GM19238 (cell line): ENCODE results near the gene WNT9A.
"Not testable (repeated sequence)": the region's sequence is repeated elsewhere in the genome, so short reads cannot be mapped to it uniquely, and the experiment has no call there.

Experiments used
- DNase-seq: peaks from one replicate; pipeline ENCODE4 v3.0.0; 2011; ENCODE audit warnings: low spot score; ENCODE audit not compliant: insufficient read length

Gene WNT9A, protein sequence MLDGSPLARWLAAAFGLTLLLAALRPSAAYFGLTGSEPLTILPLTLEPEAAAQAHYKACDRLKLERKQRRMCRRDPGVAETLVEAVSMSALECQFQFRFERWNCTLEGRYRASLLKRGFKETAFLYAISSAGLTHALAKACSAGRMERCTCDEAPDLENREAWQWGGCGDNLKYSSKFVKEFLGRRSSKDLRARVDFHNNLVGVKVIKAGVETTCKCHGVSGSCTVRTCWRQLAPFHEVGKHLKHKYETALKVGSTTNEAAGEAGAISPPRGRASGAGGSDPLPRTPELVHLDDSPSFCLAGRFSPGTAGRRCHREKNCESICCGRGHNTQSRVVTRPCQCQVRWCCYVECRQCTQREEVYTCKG

GRCh38 chr1:227947676-227948492 is at the start of gene WNT9A:
Gene WNT9A (minus strand): TSS chr1:227947932. CDS start chr1:227947887, 45 bp downstream.
- no peak for DNase-seq

DNA sequence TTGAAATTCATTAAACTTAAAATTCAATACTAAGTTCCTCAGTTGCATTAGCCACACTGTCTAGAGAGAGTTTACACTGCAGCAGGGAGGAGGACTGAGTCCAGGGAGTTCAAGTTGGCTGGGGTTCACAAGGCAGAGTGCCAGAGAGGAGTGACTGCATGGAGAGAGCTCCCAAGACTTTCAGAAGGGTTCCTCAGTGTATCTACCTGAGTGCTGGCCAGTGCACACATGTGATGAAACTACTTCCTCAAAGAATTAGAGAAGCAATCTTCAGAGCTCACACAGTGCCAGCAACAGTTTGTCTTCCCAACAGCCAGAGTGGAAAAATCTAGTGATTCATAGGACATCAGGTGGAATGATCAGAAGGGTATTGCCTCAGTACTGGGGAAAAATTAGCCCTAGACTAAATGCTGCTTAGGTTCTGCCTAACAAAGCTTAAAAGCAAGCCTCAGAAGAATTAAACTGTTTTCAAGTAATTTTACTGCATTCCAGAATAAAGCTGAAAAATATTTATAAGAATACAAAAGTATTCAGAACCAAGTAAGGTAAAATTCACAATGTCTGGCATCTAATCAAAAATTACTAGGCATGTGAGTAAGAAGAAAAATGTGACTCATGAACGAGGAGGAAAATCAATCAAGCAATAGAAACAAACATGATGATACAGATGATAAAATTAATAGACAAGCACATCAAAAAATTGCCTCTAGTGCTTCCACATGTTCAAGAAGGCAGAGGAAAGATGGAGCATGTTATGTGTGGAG is 48.6 kb upstream of the WNT9A start:
- no peak for DNase-seq

DNA sequence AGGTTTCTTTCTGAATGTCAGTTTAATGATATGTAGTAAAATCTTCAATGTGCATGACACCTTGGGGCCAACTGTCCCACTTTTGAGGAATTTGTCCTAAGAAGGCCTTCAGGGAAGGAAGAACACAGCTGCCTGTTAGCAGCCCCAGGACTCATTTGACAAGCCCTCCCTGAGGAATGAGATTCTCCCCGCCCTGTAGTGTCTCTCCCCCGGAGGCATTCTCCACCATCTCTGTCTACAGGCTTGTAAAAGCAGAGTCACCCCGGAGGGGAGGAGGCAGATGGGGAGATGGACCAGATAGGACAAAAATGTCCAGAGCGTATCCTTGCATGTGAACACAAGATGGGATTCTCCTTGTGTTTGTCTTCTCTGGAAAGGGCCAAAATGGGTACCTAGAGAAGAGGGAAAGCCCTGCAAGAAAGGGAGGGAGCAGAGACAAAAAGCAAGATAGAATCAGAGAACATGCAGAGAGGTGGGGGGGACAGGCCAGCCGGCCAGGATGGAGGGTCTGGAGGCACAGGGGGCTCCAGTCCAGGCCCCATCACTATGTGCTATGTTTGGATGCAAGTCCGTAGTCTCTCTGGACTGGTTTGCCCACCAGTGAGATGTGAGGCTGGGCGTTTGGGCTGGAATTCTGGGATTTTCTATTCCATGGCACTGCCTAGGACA is 47.0 kb upstream of the WNT9A start:
- DNase-seq = no peak

GRCh38 chr1:227987181-227987580 is 39.4 kb upstream of the WNT9A start:
- no peak for DNase-seq

- DNase-seq = not testable (repeated sequence)
Measured at GRCh38 chr1:227975583-227976283, 28.0 kb upstream of the WNT9A start.

DNA sequence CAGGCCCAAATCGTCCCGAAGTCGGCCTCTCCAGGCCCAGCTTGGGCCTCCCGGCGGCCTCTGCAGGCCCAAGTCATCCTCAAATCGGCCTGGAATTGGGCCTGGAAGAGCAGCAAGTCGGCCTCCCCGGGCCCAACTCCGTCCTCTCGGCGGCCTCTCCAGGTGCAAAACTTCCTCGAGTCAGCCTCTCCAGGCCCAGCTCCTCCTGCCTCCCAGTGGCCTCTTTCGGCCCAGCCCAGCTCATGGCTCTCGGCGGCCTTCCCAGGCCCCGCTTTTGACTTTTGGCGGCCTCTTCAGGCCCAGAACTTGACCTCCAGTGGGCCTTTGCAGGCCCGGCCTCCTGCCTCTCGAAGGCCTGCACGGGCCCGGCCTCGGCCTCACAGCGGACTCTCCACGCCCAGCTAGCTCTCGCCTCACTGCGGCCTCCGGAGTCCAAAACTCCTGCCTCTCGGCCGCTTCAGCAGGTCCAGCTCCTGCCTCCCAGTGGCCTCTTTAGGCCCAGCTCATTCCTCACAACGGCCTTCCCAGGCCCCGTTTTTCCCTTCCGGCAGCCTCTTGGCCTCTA is 26.1 kb upstream of the WNT9A start:
- not testable (repeated sequence) for DNase-seq

- not testable (repeated sequence) for DNase-seq
Measured at GRCh38 chr1:227972843-227973374, 25.2 kb upstream of the WNT9A start.

DNA sequence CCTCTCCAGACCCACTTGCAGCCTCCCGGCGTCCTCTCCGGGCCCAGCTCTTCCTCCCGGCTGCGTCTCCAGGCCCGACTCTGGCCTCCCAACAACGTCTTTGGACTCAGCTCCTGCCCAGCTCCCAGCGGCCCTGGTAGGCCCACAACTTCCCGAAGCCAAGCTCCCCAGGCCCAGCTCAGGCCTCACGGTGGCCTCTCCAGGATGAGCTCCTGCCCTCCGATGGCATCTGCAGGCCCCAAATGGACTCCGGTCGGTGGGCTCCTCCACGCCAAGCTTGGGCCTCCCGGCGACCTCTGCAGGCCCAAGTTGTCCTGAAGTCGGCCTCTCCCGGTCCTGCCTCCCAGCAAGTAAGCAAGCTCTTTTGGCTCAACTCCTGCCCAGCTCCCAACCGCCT is 24.5 kb upstream of the WNT9A start:
- DNase-seq = not testable (repeated sequence)

DNA sequence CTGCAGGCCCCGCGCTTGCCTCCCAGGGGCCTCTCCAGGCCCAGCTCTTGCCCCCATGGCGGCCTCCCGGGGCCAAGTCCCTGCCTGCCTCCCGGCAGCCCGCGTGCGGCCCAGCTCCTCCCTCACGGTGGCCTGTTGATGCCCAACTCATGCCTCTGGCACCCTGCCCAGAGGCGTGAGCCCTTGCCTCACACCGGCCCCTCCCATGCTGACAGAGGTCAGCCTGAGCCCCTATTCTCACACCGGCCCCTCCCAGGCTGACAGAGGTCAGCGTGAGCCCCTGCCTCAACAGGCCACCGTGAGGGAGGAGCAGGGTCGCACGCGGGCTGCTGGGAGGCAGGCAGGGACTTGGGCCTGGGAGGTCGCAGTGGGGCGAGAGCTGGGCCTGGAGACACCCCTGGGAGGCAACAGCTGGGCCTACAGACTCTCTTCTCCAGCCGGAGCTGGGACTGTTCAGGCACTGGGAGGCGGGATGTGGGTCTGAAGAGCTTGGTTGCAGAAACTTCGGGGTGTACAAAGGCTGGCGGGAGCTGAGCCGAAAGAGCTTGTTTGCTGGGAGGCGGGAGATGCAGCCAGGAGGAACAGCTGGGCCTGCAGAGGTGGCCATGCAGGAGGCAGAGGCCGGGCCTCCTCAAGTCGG is 24.0 kb upstream of the WNT9A start:
- not testable (repeated sequence) for DNase-seq

DNA sequence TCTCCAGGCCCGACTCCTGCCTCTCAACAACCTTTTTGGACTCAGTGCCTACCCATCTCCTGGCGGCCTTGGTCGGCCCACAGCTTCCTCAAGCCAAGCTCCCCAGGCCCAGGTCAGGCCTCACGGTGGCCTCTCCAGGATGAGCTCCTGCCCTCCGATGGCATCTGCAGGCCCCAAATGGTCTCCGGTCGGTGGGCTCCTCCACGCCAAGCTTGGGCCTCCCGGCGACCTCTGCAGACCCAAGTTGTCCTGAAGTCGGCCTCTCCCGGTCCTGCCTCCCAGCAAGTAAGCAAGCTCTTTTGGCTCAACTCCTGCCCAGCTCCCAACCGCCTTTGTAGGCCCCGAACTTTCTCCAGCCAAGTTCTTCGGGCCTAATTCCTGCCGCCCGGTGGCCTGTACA is 23.5 kb upstream of the WNT9A start:
- DNase-seq = not testable (repeated sequence)

DNA sequence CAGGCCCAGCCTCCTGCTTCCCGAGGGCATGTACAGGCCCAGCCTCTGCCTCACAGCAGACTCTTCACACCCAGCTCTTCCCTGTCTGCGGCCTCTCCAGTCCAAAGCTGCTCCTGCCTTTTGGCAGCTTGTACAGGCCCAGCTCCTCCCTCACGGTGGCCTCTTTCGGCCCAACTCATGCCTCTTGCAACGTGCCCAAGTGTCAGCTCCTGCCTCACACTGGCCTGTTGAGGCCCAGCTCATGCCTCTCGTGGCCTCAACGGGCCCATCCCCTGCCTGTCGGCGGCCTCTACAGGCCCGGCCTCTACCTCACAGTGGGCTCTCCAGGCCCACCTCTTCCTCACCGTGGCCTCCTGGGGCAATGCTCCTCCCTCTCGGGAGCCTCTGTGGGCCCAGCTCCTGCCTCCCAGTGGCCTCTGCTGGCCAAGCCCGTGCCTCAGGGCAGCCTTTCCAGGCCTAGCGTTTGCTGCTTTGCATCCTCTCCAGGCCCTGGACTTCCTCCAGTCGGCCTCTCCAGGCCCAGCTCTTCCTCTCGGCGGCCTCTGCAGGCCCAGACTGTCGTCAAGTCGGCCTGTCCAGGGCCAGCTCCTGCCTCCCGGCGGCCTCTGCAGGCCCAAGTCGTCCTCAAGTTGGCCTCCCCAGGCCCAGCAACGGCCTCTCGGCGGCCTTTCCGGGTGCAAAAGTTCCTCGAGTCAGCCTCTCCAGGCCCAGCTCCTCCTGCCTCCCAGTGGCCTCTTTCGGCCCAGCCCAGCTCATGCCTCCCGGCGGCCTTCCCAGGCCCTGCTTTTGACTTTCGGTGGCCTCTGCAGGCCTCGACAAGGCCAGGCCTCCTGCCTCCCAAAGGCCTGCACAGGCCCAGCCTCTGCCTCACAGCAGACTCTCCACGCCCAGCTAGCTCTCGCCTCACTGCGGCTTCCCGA is 22.6 kb upstream of the WNT9A start:
- not testable (repeated sequence) for DNase-seq

DNA sequence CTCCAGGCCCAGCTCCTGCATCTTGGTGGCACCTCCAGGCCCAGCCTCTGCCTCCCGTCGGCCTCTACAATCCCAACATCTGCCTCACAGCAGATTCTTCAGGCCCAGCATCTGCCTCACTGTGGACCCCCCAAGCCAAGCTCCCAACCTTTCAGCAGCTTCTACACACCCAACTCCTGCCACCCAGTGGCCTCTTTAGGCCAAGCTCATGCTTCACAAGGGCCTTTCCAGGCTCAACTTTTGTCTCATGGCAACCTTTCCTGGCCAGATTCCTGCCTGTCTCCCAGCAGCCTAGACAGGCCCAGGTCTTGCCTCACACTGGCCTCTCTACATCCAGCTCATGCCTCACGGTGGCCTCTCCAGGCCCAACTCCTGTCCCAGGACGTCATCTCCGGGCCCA is 20.1 kb upstream of the WNT9A start:
- DNase-seq = not testable (repeated sequence)

DNA sequence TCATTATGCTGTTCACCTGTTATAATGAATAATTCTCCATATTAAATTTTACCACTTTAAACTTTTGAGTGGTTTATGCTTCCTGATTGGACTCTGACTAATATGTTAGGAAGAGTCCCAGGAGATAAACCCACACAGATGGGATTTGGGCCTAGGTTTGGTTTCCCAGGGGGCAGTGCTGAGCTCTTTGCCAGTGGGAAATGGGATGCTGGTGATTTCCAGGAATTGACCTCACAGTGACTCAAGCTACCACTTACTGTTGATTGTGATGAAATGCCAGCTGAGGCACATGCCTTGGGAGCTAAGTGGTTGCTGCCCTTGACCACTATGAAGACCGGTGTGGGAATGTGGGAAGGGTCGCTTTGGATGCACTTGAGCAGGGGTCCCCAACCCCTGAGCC is 19.0 kb upstream of the WNT9A start:
- not testable (repeated sequence) for DNase-seq

- no peak for DNase-seq
Measured at GRCh38 chr1:227961651-227962466, 14.1 kb upstream of the WNT9A start.

DNA sequence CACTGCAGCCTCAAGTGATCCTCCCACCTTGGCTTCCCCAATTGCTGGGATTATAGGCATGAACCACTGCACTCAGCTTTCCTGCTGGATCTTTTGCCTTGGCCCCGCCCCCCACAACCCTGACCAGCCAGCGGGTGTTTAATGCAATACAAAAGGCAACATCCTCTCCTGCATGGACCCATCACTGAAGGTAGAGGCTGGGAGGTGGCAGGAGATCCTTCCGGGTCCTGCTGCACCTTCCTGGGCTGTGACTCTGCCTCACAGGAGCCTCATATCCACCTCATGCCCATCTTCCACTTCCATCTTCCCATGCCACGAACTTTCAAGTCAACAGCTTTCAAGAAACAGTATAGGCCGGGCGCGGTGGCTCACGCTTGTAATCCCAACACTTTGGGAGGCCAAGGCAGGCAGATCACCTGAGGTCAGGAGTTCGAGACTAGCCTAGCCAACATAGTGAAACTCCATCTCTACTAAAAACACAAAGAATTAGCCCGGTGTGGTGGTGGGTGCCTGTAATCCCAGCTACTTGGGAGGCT is 11.7 kb upstream of the WNT9A start:
- no peak for DNase-seq

DNA sequence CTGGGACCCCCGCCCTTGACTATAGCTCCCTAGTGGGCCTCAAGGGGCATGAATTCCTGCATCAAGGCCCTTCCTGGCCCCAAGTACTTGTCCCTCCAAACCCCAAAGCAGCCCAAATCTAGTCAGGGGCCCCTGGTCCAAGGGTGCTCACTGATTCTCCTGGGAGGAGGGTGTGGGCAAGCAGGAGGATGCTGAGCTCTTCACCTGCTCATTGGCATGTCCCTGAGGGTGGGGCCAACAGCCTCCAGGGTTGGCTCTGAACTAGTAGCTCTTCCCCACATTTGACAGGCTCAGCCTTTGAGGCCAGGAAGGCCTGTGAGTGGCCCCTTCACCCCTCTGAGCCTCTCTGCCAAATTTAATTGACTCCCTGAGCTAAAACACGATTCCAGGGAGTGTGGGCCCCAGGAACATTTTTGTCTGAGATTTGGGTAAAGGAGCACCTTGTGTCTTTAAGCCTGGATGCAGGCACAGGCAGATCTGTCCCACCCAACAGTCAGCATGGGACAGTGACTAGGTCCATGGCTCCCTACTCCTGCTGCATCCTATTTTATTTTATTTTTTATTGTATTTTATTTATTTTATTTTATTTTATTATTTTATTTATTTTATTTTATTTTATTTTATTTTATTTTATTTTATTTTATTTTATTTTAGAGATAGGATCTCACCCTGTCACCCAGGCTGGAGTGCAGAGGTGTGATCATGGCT is 11.0 kb upstream of the WNT9A start:
- no peak for DNase-seq

- no peak for DNase-seq
Measured at GRCh38 chr1:227955808-227956207, 8.1 kb upstream of the WNT9A start.
